H1 (cell line): ENCODE data around the gene MAML3. TPM values are rescaled to one million over a fixed set of nuclear protein-coding genes. Genes with fewer than 3 reads are reported as not detected.

ENCODE experiments used
- CTCF ChIA-PET: fragments of 300-600 bp; sonication (Branson Sonifier 250); formaldehyde crosslinking; loops from one replicate; lab custom pipeline; 2021; ENCODE audit not compliant: partially characterized antibody; lab: Charles Lee
- POLR2A ChIA-PET: fragments of 300-600 bp; sonication (Branson Sonifier 250); formaldehyde crosslinking; loops from one replicate; lab custom pipeline; 2021; ENCODE audit warnings: inconsistent platforms; ENCODE audit not compliant: partially characterized antibody; lab: Charles Lee
- DNase-seq, 2 experiments: peaks; one replicate each; pipeline versions ENCODE4 v3.0.0 to v3.0.0-alpha.2; 2010 to 2022; ENCODE audit warnings: low spot score in 2 of 2, low read depth in 1 of 2, mixed read lengths in 1 of 2
- FAIRE-seq: peaks from 2 replicates; lab custom pipeline; 2011; peaks lifted over from hg19 to GRCh38; lab: Jason Lieb, UNC
- H2AFZ ChIP-seq: 2 replicates; pipeline ENCODE4 v1.8.1; 2012; ENCODE audit warnings: low read length, inconsistent platforms
- H2AK5ac ChIP-seq: 2 replicates; pipeline ENCODE4 v1.6.1; 2013; ENCODE audit warnings: low read depth, low read length
- H2BK120ac ChIP-seq: replicated peaks from 2 replicates; pipeline ENCODE3; 2013; ENCODE audit warnings: low read depth, low read length, inconsistent platforms
- H2BK12ac ChIP-seq: 2 replicates; pipeline ENCODE4 v1.6.1; 2013; ENCODE audit warnings: low read depth, low read length
- H2BK15ac ChIP-seq: 2 replicates; pipeline ENCODE4 v1.6.1; 2013; ENCODE audit warnings: low read length
- H2BK20ac ChIP-seq: 2 replicates; pipeline ENCODE4 v1.6.1; 2013; ENCODE audit warnings: low read length
- H2BK5ac ChIP-seq: 2 replicates; pipeline ENCODE4 v1.6.1; 2013; ENCODE audit warnings: low read depth, low read length
- H3K14ac ChIP-seq: 2 replicates; pipeline ENCODE4 v1.6.1; 2013; ENCODE audit warnings: inconsistent platforms; ENCODE audit not compliant: insufficient read length
- H3K18ac ChIP-seq: 2 replicates; pipeline ENCODE4 v1.6.1; 2013; ENCODE audit warnings: low read length; ENCODE audit errors: extremely low read depth
- H3K23ac ChIP-seq: 2 replicates; pipeline ENCODE4 v1.6.1; 2013; ENCODE audit warnings: inconsistent platforms; ENCODE audit not compliant: insufficient read length
- H3K23me2 ChIP-seq: 2 replicates; pipeline ENCODE4 v1.6.1; 2013; ENCODE audit warnings: low read depth, low read length
- H3K27ac ChIP-seq: 2 replicates; pipeline ENCODE4 v1.6.1; 2011; ENCODE audit warnings: low read depth, low read length, inconsistent platforms
- H3K27me3 ChIP-seq, 4 experiments: replicated peaks in 1 of 4; 1 replicate in 1 of 4; 2 replicates in 3 of 4; pipeline versions ENCODE4 v1.6.1 to v1.8.1; 2011 to 2013; ENCODE audit warnings: low read length in 3 of 4, mild to moderate bottlenecking in 3 of 4, inconsistent platforms in 2 of 4, mixed read lengths in 2 of 4, moderate library complexity in 1 of 4; ENCODE audit not compliant: control insufficient read depth in 3 of 4, insufficient read depth in 3 of 4; ENCODE audit errors: extremely low read depth in 1 of 4
- H3K36me3 ChIP-seq, 4 experiments: 2 replicates each; pipeline versions ENCODE4 v1.6.1 to v1.8.1; 2011 to 2013; ENCODE audit warnings: mild to moderate bottlenecking in 4 of 4, low read length in 3 of 4, moderate library complexity in 2 of 4, control low read depth in 1 of 4, inconsistent platforms in 1 of 4; ENCODE audit not compliant: insufficient read depth in 4 of 4, control insufficient read depth in 2 of 4
- H3K4ac ChIP-seq: replicated peaks from 2 replicates; pipeline ENCODE3; 2013; ENCODE audit warnings: low read length, low read depth, mixed read lengths, inconsistent platforms; ENCODE audit not compliant: insufficient read length
- H3K4me1 ChIP-seq, 4 experiments: replicated peaks in 1 of 4; 1 replicate in 1 of 4; 2 replicates in 3 of 4; pipeline versions ENCODE4 v1.6.1 to v1.8.1; 2011 to 2013; ENCODE audit warnings: low read length in 3 of 4, inconsistent platforms in 2 of 4, mixed read lengths in 1 of 4; ENCODE audit not compliant: insufficient read depth in 4 of 4, control insufficient read depth in 3 of 4
- H3K4me2 ChIP-seq, 2 experiments: 2 replicates each; pipeline versions ENCODE4 v1.6.1 to v1.8.1; 2011 to 2013; ENCODE audit warnings: low read depth in 2 of 2, low read length in 2 of 2, control low read depth in 1 of 2, inconsistent platforms in 1 of 2, mild to moderate bottlenecking in 1 of 2; ENCODE audit not compliant: insufficient read depth in 1 of 2
- H3K4me3 ChIP-seq, 4 experiments: fragments of 200-600, 300-600 bp in 1 of 4; sonication (generic), shearing (Covaris generic), sonication (Bioruptor Twin) in 1 of 4; 2 replicates each; pipeline versions ENCODE4 v1.5.1 to v1.8.1; 2011 to 2016; ENCODE audit warnings: low read length in 4 of 4, low read depth in 3 of 4, control low read depth in 2 of 4, inconsistent platforms in 2 of 4, mild to moderate bottlenecking in 2 of 4, mixed read lengths in 1 of 4, moderate library complexity in 1 of 4; ENCODE audit not compliant: insufficient read depth in 2 of 4; ENCODE audit errors: extremely low read depth in 1 of 4
- H3K56ac ChIP-seq: replicated peaks from 2 replicates; pipeline ENCODE3; 2013; ENCODE audit warnings: low read depth, mild to moderate bottlenecking, mixed read lengths, low read length, inconsistent platforms; ENCODE audit not compliant: insufficient read length
- H3K79me1 ChIP-seq: 2 replicates; pipeline ENCODE4 v1.6.1; 2013; ENCODE audit warnings: low read depth, low read length, control low read depth
- H3K79me2 ChIP-seq, 2 experiments: 2 replicates each; pipeline versions ENCODE4 v1.6.1 to v1.8.1; 2012 to 2013; ENCODE audit warnings: low read length in 2 of 2, mild to moderate bottlenecking in 2 of 2, inconsistent platforms in 1 of 2; ENCODE audit not compliant: insufficient read depth in 2 of 2, control insufficient read depth in 1 of 2
- H3K9ac ChIP-seq, 4 experiments: replicated peaks in 1 of 4; 1 replicate in 1 of 4; 2 replicates in 3 of 4; pipeline versions ENCODE4 v1.6.1 to v1.8.1; 2011 to 2013; ENCODE audit warnings: low read depth in 3 of 4, low read length in 3 of 4, control low read depth in 2 of 4, mild to moderate bottlenecking in 2 of 4, moderate library complexity in 2 of 4, inconsistent platforms in 1 of 4; ENCODE audit errors: extremely low read depth in 1 of 4
- H3K9me3 ChIP-seq, 2 experiments: 2 replicates each; pipeline versions ENCODE4 v1.6.1 to v1.8.1; 2012 to 2013; ENCODE audit warnings: mild to moderate bottlenecking in 2 of 2, moderate library complexity in 2 of 2, control low read depth in 1 of 2, inconsistent platforms in 1 of 2, low read depth in 1 of 2, low read length in 1 of 2, mixed read lengths in 1 of 2; ENCODE audit not compliant: insufficient read depth in 2 of 2
- H4K20me1 ChIP-seq, 2 experiments: replicated peaks in 1 of 2; 2 replicates each; pipeline versions ENCODE3 to v1.8.1; 2011 to 2013; ENCODE audit warnings: inconsistent platforms in 2 of 2, low read length in 2 of 2, mild to moderate bottlenecking in 1 of 2; ENCODE audit not compliant: insufficient read depth in 2 of 2, control insufficient read depth in 1 of 2
- H4K5ac ChIP-seq: 2 replicates; pipeline ENCODE4 v1.6.1; 2013; ENCODE audit warnings: low read length, low read depth, mixed read lengths, inconsistent platforms; ENCODE audit not compliant: insufficient read length
- H4K8ac ChIP-seq: 2 replicates; pipeline ENCODE4 v1.8.0; 2013; ENCODE audit warnings: mild to moderate bottlenecking, moderate library complexity, low read length, inconsistent platforms; ENCODE audit not compliant: insufficient read depth; ENCODE audit errors: extremely low read depth
- H4K91ac ChIP-seq: replicated peaks from 2 replicates; pipeline ENCODE3; 2013; ENCODE audit warnings: low read length, mixed read lengths, inconsistent platforms; ENCODE audit not compliant: insufficient read length
- BACH1 ChIP-seq: IDR thresholded peaks from 2 replicates; pipeline ENCODE4 v1.6.1; 2012; ENCODE audit warnings: low read length, improper control_type of control experiment
- BRCA1 ChIP-seq: IDR thresholded peaks from 2 replicates; pipeline ENCODE4 v1.6.1; 2012; ENCODE audit warnings: low read depth, low read length, improper control_type of control experiment
- E2F6 ChIP-seq: IDR thresholded peaks from 2 replicates; pipeline ENCODE4 v1.6.1; 2012; ENCODE audit warnings: inconsistent platforms
- EZH2 ChIP-seq: fragments of 200-600 bp; sonication (generic); IDR thresholded peaks from 2 replicates; pipeline ENCODE4 v1.7.1; 2012; ENCODE audit warnings: low read depth, mild to moderate bottlenecking, moderate library complexity, low read length, inconsistent platforms; ENCODE audit not compliant: severe bottlenecking
- NRF1 ChIP-seq: IDR thresholded peaks from 2 replicates; pipeline ENCODE4 v1.6.1; 2011; ENCODE audit warnings: mild to moderate bottlenecking, low read depth, low read length, improper control_type of control experiment
- POLR2A ChIP-seq, 2 experiments: IDR thresholded peaks; 1 replicate in 1 of 2; 2 replicates in 1 of 2; pipeline ENCODE4 v1.6.1; 2011; ENCODE audit warnings: low read depth in 2 of 2, low read length in 2 of 2, mild to moderate bottlenecking in 2 of 2; ENCODE audit errors: control extremely low read depth in 1 of 2
- RBBP5 ChIP-seq: IDR thresholded peaks from 2 replicates; pipeline ENCODE4 v1.7.1; 2012; ENCODE audit warnings: low read depth, mild to moderate bottlenecking, inconsistent platforms, low read length, moderate library complexity, borderline replicate concordance
- RNF2 ChIP-seq: fragments of 200-900, 300-1000 bp; sonication (generic); IDR thresholded peaks from 2 replicates; pipeline ENCODE4 v1.7.1; 2016; ENCODE audit warnings: borderline replicate concordance, low read depth, mild to moderate bottlenecking, antibody characterized with exemption, low read length; ENCODE audit not compliant: poor library complexity, severe bottlenecking; ENCODE audit errors: missing control alignments
- SIN3A ChIP-seq, 2 experiments: IDR thresholded peaks in 1 of 2; conservative IDR thresholded peaks in 1 of 2; 2 replicates each; pipeline ENCODE4 v1.6.1; 2011 to 2012; ENCODE audit warnings: low read length in 2 of 2, improper control_type of control experiment in 1 of 2, low read depth in 1 of 2, mild to moderate bottlenecking in 1 of 2
- SP1 ChIP-seq: IDR thresholded peaks from 2 replicates; pipeline ENCODE4 v1.6.1; 2011; ENCODE audit warnings: low read depth, low read length
- SP2 ChIP-seq: IDR thresholded peaks from 2 replicates; pipeline ENCODE4 v1.6.1; 2012; ENCODE audit warnings: mild to moderate bottlenecking, low read length, inconsistent platforms
- SUZ12 ChIP-seq: fragments of 200-600 bp; sonication (generic); IDR thresholded peaks from 2 replicates; pipeline ENCODE4 v1.6.1; 2012; ENCODE audit warnings: mild to moderate bottlenecking, inconsistent platforms, low read length, moderate library complexity, mixed read lengths
- TCF12 ChIP-seq: IDR thresholded peaks from 2 replicates; pipeline ENCODE4 v1.6.1; 2011; ENCODE audit warnings: low read depth, mild to moderate bottlenecking, low read length
- TEAD4 ChIP-seq: IDR thresholded peaks from 2 replicates; pipeline ENCODE4 v1.6.1; 2012; ENCODE audit warnings: low read depth, low read length, inconsistent platforms, mixed read lengths
- YY1 ChIP-seq: IDR thresholded peaks from 2 replicates; pipeline ENCODE4 v1.6.1; 2011; ENCODE audit warnings: low read depth, mild to moderate bottlenecking, low read length
- WGBS, 2 experiments: shearing (Covaris generic) in 1 of 2; methylation state at CpG; one replicate each; pipeline versions ENCODE4 v1.1.6 to v1.1.7; 2013 to 2015; ENCODE audit warnings: low lambda C conversion rate in 2 of 2, mixed read lengths in 2 of 2, inconsistent platforms in 1 of 2, low coverage in 1 of 2, missing lambda C conversion rate in 1 of 2; ENCODE audit not compliant: insufficient replicate concordance in 2 of 2, insufficient coverage in 1 of 2, insufficient read length in 1 of 2; ENCODE audit errors: extremely low coverage in 1 of 2, missing lambda C conversion rate in 1 of 2; 5-methylcytosine and 5-hydroxymethylcytosine counted together
- polyA plus RNA-seq, 7 experiments: library from polyadenylated mRNA; depleted of rRNA in 3 of 7; stranded (reverse) in 5 of 7; unstranded in 2 of 7; fragments of >200 nt in 5 of 7; fragments of 200-250 nt in 2 of 7; gene quantifications; 1 replicate in 5 of 7; 2 replicates in 1 of 7; 4 replicates in 1 of 7; pipeline versions ENCODE4 v1.2.1 to v1.2.3, GENCODE V29; 2011 to 2013; ENCODE audit warnings: missing spikeins in 2 of 7, mixed read lengths in 2 of 7
- total RNA-seq: library from RNA; stranded (reverse); fragmentation: NEBNext Ultra II Directional; extraction: Animal tissue kit (Norgen Biotek cat#: 25700); gene quantifications from 2 replicates; pipeline ENCODE4 v1.2.1, GENCODE V29; 2021

The MAML3 gene
- total and polyA plus RNA-seq, 2 of the 8 experiments (the other 6 are each of a cell fraction or from before 2014, with no cell fraction given): 2.1 to 5.7 TPM

GRCh38 chr4:140144050-140144449, 9.9 kb downstream of the MAML3 start:
- no peak overlapping the region for H3K14ac ChIP-seq
- H3K79me2 ChIP-seq: no peaks in the 10 kb centered on the region
- no peak overlapping the region for H2BK120ac ChIP-seq
- H3K23ac ChIP-seq: no peak overlapping the region
- no peaks in the 10 kb centered on the region for H3K27me3 ChIP-seq
- ChIA-PET POLR2A (no interaction called here), CTCF (interaction anchor here (0.7 to 1.5 kb wide), 3 partner anchors 39 to 182 kb away, joined by 3 to 4 read pairs (median 3); no protein-coding TSS in a partner anchor)
- no peaks in the 10 kb centered on the region for H3K36me3 ChIP-seq
- no peak overlapping the region for H2AFZ ChIP-seq
- no peak overlapping the region for H3K9ac ChIP-seq
- H4K20me1 ChIP-seq: no peaks in the 10 kb centered on the region
- no peak overlapping the region for H3K4me3 ChIP-seq
- no peak overlapping the region for H2BK12ac ChIP-seq
- DNase-seq (no peak), FAIRE-seq (no peak)
- H2BK5ac ChIP-seq: no peak overlapping the region
- H3K4me1 ChIP-seq: peaks cover 0 to 13% (median 4%) of the 10 kb centered on the region in 4 experiments; a peak in 4 of 7 replicates
- no peak overlapping the region for H4K8ac ChIP-seq
- 85% methylated on average over 5 of the region's 5 CpGs; no CpG with 5 or more reads in 1 of the 2 experiments for WGBS, 2 experiments
- H2AK5ac ChIP-seq: no peak overlapping the region
- H3K56ac ChIP-seq: no peak overlapping the region
- no peaks in the 10 kb centered on the region for H3K9me3 ChIP-seq
- H3K18ac ChIP-seq: no peak overlapping the region
- H3K27ac ChIP-seq: no peak overlapping the region
- no peak overlapping the region for H2BK20ac ChIP-seq
- H3K79me1 ChIP-seq: no peaks in the 10 kb centered on the region; the same call in 1 of the 2 replicates
- no peak overlapping the region for H3K4ac ChIP-seq
- no peak overlapping the region for H3K4me2 ChIP-seq
- no peak overlapping the region for H2BK15ac ChIP-seq
- H4K91ac ChIP-seq: no peak overlapping the region
- H4K5ac ChIP-seq: no peak overlapping the region
- no peaks in the 10 kb centered on the region for H3K23me2 ChIP-seq
- TF ChIP-seq TEAD4 (no peak), YY1 (no peak), RNF2 (no peak), NRF1 (no peak), SP2 (no peak), BACH1 (no peak), SP1 (no peak), TCF12 (no peak), SUZ12 (no peak), EZH2 (no peak), BRCA1 (no peak), E2F6 (no peak), POLR2A (IDR thresholded peaks at IDR 0.05; ENCODE audit: control extremely low read depth in 1 of 2, low read depth in 2 of 2, low read length in 2 of 2) (no peak), RBBP5 (no peak), SIN3A (conservative IDR thresholded peaks at IDR 0.05 in 1 of 2, IDR thresholded peaks at IDR 0.05 in 1 of 2; ENCODE audit: low read depth in 1 of 2, low read length in 2 of 2) (no peak)
